Measurements from ENCODE around the gene MACROD2.

MACROD2 gene

GRCh38 chr20:15838466-15838865 is 1843.2 kb downstream of the MACROD2 start:
- no peak overlapping the region for H3K4me3 ChIP-seq (ENCODE audit: control insufficient read depth, low read depth, low read length)
- no peak for TF ChIP-seq CTCF (conservative IDR thresholded peaks at IDR 0.05; ENCODE audit: control insufficient read depth, insufficient read depth, low read depth, low read length)
- no peak for DNase-seq (ENCODE audit: low read depth)

- no peak overlapping the region for H3K4me3 ChIP-seq (ENCODE audit: control insufficient read depth, low read depth, low read length)
- no peak for TF ChIP-seq CTCF (conservative IDR thresholded peaks at IDR 0.05; ENCODE audit: control insufficient read depth, insufficient read depth, low read depth, low read length)
- DNase-seq (ENCODE audit: low read depth): no peak
Measured at GRCh38 chr20:15840636-15841301, 1845.5 kb downstream of the MACROD2 start.

GRCh38 chr20:15842872-15843271 is 1847.6 kb downstream of the MACROD2 start:
- DNase-seq (ENCODE audit: low read depth): no peak
- H3K4me3 ChIP-seq (ENCODE audit: control insufficient read depth, low read depth, low read length): no peak overlapping the region
- no peak for TF ChIP-seq CTCF (conservative IDR thresholded peaks at IDR 0.05; ENCODE audit: control insufficient read depth, insufficient read depth, low read depth, low read length)

GRCh38 chr20:15843777-15844176 is 1848.5 kb downstream of the MACROD2 start:
- DNase-seq (ENCODE audit: low read depth): no peak

GRCh38 chr20:15847196-15847784 is 1852.0 kb downstream of the MACROD2 start:
- no peak for TF ChIP-seq CTCF (conservative IDR thresholded peaks at IDR 0.05; ENCODE audit: control insufficient read depth, insufficient read depth, low read depth, low read length)
- H3K4me3 ChIP-seq (ENCODE audit: control insufficient read depth, low read depth, low read length): no peak overlapping the region
- no peak for DNase-seq (ENCODE audit: low read depth)

More at GRCh38 chr20:15843777-15844176, 1848.5 kb downstream of the MACROD2 start:
- no peak overlapping the region for H3K4me3 ChIP-seq (ENCODE audit: control insufficient read depth, low read depth, low read length)
- TF ChIP-seq CTCF (conservative IDR thresholded peaks at IDR 0.05; ENCODE audit: control insufficient read depth, insufficient read depth, low read depth, low read length): no peak

- no peak overlapping the region for H3K4me3 ChIP-seq (ENCODE audit: control insufficient read depth, low read depth, low read length)
- no peak for TF ChIP-seq CTCF (conservative IDR thresholded peaks at IDR 0.05; ENCODE audit: control insufficient read depth, insufficient read depth, low read depth, low read length)
- no peak for DNase-seq (ENCODE audit: low read depth)
Measured at GRCh38 chr20:15848126-15848525, 1852.8 kb downstream of the MACROD2 start.
